Caki2 (cell line): ENCODE measurements around the gene PSMC3IP. TPM values are rescaled to one million over a fixed set of nuclear protein-coding genes. Genes with fewer than 3 reads are reported as not detected.
"Not testable (repeated sequence)": the region's sequence is repeated elsewhere in the genome, so short reads cannot be mapped to it uniquely, and the experiment has no call there.

Experiments
- DNase-seq: peaks from one replicate; pipeline ENCODE4 v3.0.0-alpha.2; 2015; ENCODE audit warnings: low read depth
- in situ Hi-C: cut with HindIII; loops from 2 replicates; pipeline ENCODE4 v1.10.0; 2016; ENCODE audit warnings: low sequenced_read_pairs, low pct_unique_long_range_greater_than_20kb, mixed read lengths
- total RNA-seq: library from RNA; depleted of rRNA; stranded (reverse); fragments of >200 nt; shearing (Covaris generic); gene quantifications from 2 replicates; pipeline ENCODE4 v1.2.3, GENCODE V29; 2014; ENCODE audit warnings: low replicate concordance

Gene PSMC3IP
- total RNA-seq, 1 experiment from 2014 or later = 3.4 TPM

GRCh38 chr17:42548070-42548837, 29.3 kb downstream of the PSMC3IP start:
- in situ Hi-C loops = no loop called here

GRCh38 chr17:42547698-42548069, 29.8 kb downstream of the PSMC3IP start:
- DNase-seq = no peak
- in situ Hi-C loops = no loop called here

More at GRCh38 chr17:42548070-42548837, 29.3 kb downstream of the PSMC3IP start:
- peak; percentile 73 for DNase-seq

- in situ Hi-C loops = no loop called here
- DNase-seq = no peak
Observed at GRCh38 chr17:42547001-42547461, 30.5 kb downstream of the PSMC3IP start.

- DNase-seq, in situ Hi-C loops: not testable (repeated sequence)
Observed at GRCh38 chr17:42545755-42546505, 31.6 kb downstream of the PSMC3IP start.

GRCh38 chr17:42544874-42545283, 32.6 kb downstream of the PSMC3IP start:
- DNase-seq = no peak
- in situ Hi-C loops = no loop called here

GRCh38 chr17:42543190-42544079, 34.1 kb downstream of the PSMC3IP start:
- no peak for DNase-seq
- in situ Hi-C loops = no loop called here

GRCh38 chr17:42541041-42541833, 36.3 kb downstream of the PSMC3IP start:
- peak; percentile 43 for DNase-seq
- in situ Hi-C loops = no loop called here

GRCh38 chr17:42540558-42540957, 37.0 kb downstream of the PSMC3IP start:
- in situ Hi-C loops, DNase-seq: not testable (repeated sequence)

GRCh38 chr17:42538482-42538881, 39.0 kb downstream of the PSMC3IP start:
- in situ Hi-C loops = no loop called here
- DNase-seq = no peak

- in situ Hi-C loops = no loop called here
Observed at GRCh38 chr17:42537826-42538451, 39.6 kb downstream of the PSMC3IP start.

GRCh38 chr17:42537156-42537805, 40.2 kb downstream of the PSMC3IP start:
- in situ Hi-C loops = no loop called here
- no peak for DNase-seq

More at GRCh38 chr17:42537826-42538451, 39.6 kb downstream of the PSMC3IP start:
- DNase-seq = no peak

- peak; percentile 78 for DNase-seq
- in situ Hi-C loops = no loop called here
Observed at GRCh38 chr17:42536372-42537155, 41.0 kb downstream of the PSMC3IP start.

- in situ Hi-C loops = no loop called here
- DNase-seq = peak; percentile 83
Observed at GRCh38 chr17:42536048-42536371, 41.5 kb downstream of the PSMC3IP start, which contains the start of gene NAGLU. TSS of gene NAGLU (plus strand) at chr17:42536241. CDS start at chr17:42536273, 32 bp downstream.

- in situ Hi-C loops = no loop called here
- no peak for DNase-seq
Observed at GRCh38 chr17:42535155-42536047, 42.1 kb downstream of the PSMC3IP start.
